HCT116 (cell line): ENCODE measurements around the gene SPRED2. TPM values are rescaled to one million over a fixed set of nuclear protein-coding genes. Genes with fewer than 3 reads are reported as not detected.

ENCODE experiments used
- ATAC-seq: fragments of 200-7000 bp; cut with Tn5 transposase; 2 replicates; pipeline ENCODE4 v1.9.1; 2020; ENCODE audit warnings: mild to moderate bottlenecking, moderate library complexity
- BruUV-seq: library from RNA; stranded (reverse); fragments of 400-500 nt; replicated peaks from 2 replicates; lab custom pipeline; 2021; lab: Mats Ljungman, UMichigan
- CTCF ChIA-PET: fragments of 300-600 bp; sonication (Branson Sonifier 250); formaldehyde crosslinking; loops from one replicate; lab custom pipeline; 2021; ENCODE audit warnings: antibody characterized with exemption; lab: Charles Lee
- POLR2A ChIA-PET: fragments of 300-600, 350-600 bp; sonication (Branson Sonifier 250); formaldehyde crosslinking; loops from one replicate; lab custom pipeline; 2021; ENCODE audit warnings: antibody characterized with exemption; lab: Charles Lee
- RAD21 ChIA-PET, 2 experiments: fragments of 300-600 bp; sonication (Branson Sonifier 250); formaldehyde crosslinking; loops; one replicate each; lab custom pipeline; 2023; ENCODE audit warnings: low total read pairs in 2 of 2; ENCODE audit not compliant: uncharacterized antibody in 2 of 2, unreplicated experiment in 2 of 2, low non-redundant PET in 1 of 2; lab: Charles Lee
- DNase-seq: peaks from one replicate; pipeline ENCODE4 v3.0.0-alpha.2; 2010; ENCODE audit warnings: low read depth, low spot score
- H2AFZ ChIP-seq: fragments of 200-600 bp; shearing (Covaris generic), sonication (generic); 2 replicates; pipeline ENCODE4 v1.6.1; 2017; ENCODE audit warnings: low read depth, mixed run types, mixed read lengths, antibody characterized with exemption, low read length; ENCODE audit not compliant: poor library complexity, severe bottlenecking
- H3K27ac ChIP-seq: 2 replicates; pipeline ENCODE4 v1.5.1; 2012; ENCODE audit warnings: low read depth, low read length
- H3K27me3 ChIP-seq: fragments of 200-600 bp; sonication (generic); 2 replicates; pipeline ENCODE4 v1.6.1; 2016; ENCODE audit warnings: mixed run types, low read length, mixed read lengths; ENCODE audit not compliant: insufficient read depth
- H3K36me3 ChIP-seq, 2 experiments: fragments of 200-500 bp in 1 of 2; fragments of 200-600 bp in 1 of 2; sonication (Bioruptor generic) in 1 of 2; sonication (generic) in 1 of 2; 2 replicates each; pipeline versions ENCODE4 v1.5.1 to v1.6.1; 2014 to 2016; ENCODE audit warnings: low read length in 2 of 2, inconsistent platforms in 1 of 2, mixed read lengths in 1 of 2, mixed run types in 1 of 2; ENCODE audit not compliant: insufficient read depth in 2 of 2, control insufficient read depth in 1 of 2
- H3K4me1 ChIP-seq, 2 experiments: fragments of 200-600 bp in 1 of 2; sonication (generic) in 1 of 2; 2 replicates each; pipeline versions ENCODE4 v1.5.1 to v1.6.1; 2012 to 2017; ENCODE audit warnings: low read length in 2 of 2, inconsistent platforms in 1 of 2, mild to moderate bottlenecking in 1 of 2, mixed read lengths in 1 of 2, mixed run types in 1 of 2, moderate library complexity in 1 of 2; ENCODE audit not compliant: insufficient read depth in 2 of 2, control insufficient read depth in 1 of 2
- H3K4me2 ChIP-seq: fragments of 200-600 bp; sonication (generic); 2 replicates; pipeline ENCODE4 v1.6.1; 2017; ENCODE audit warnings: mixed run types, low read length, mixed read lengths
- H3K4me3 ChIP-seq, 2 experiments: fragments of 200-600 bp in 1 of 2; sonication (generic) in 1 of 2; replicated peaks in 1 of 2; 2 replicates each; pipeline ENCODE4 v1.5.1; 2011 to 2016; ENCODE audit warnings: low read length in 2 of 2, control low read depth in 1 of 2, low read depth in 1 of 2, mild to moderate bottlenecking in 1 of 2, mixed read lengths in 1 of 2, mixed run types in 1 of 2
- H3K79me2 ChIP-seq: fragments of 200-600 bp; sonication (generic); 2 replicates; pipeline ENCODE4 v1.6.1; 2017; ENCODE audit warnings: mild to moderate bottlenecking, mixed run types, low read length, moderate library complexity, mixed read lengths; ENCODE audit not compliant: insufficient read depth
- H3K9ac ChIP-seq: fragments of 200-600 bp; sonication (generic); 2 replicates; pipeline ENCODE4 v1.6.1; 2016; ENCODE audit warnings: low read length, mixed read lengths
- H3K9me2 ChIP-seq: fragments of 200-600 bp; sonication (generic), shearing (Covaris generic); 2 replicates; pipeline ENCODE4 v1.6.1; 2017; ENCODE audit warnings: mixed run types, mild to moderate bottlenecking, moderate library complexity; ENCODE audit not compliant: insufficient read depth
- H3K9me3 ChIP-seq, 2 experiments: fragments of 200-500 bp in 1 of 2; fragments of 200-600 bp in 1 of 2; sonication (Bioruptor generic) in 1 of 2; sonication (generic) in 1 of 2; 2 replicates each; pipeline ENCODE4 v1.6.1; 2014 to 2017; ENCODE audit warnings: low read length in 2 of 2, mixed read lengths in 2 of 2, inconsistent platforms in 1 of 2, low read depth in 1 of 2, mild to moderate bottlenecking in 1 of 2, mixed run types in 1 of 2, moderate library complexity in 1 of 2; ENCODE audit not compliant: control insufficient read depth in 1 of 2, insufficient read depth in 1 of 2
- H4K20me1 ChIP-seq: fragments of 200-600 bp; sonication (generic), shearing (Covaris generic); 2 replicates; pipeline ENCODE4 v1.6.1; 2017; ENCODE audit warnings: mixed run types, mild to moderate bottlenecking, moderate library complexity; ENCODE audit not compliant: insufficient read depth
- CBX3 ChIP-seq: IDR thresholded peaks from 2 replicates; pipeline ENCODE4 v1.6.1; 2012; ENCODE audit warnings: low read depth
- CEBPB ChIP-seq: IDR thresholded peaks from 2 replicates; pipeline ENCODE4 v1.6.1; 2012; ENCODE audit warnings: low read depth
- ELF1 ChIP-seq: IDR thresholded peaks from 2 replicates; pipeline ENCODE4 v1.6.1; 2012; ENCODE audit warnings: low read depth, borderline replicate concordance
- FOSL1 ChIP-seq: IDR thresholded peaks from 2 replicates; pipeline ENCODE4 v1.6.1; 2012; ENCODE audit warnings: low read depth
- JUND ChIP-seq: IDR thresholded peaks from 2 replicates; pipeline ENCODE4 v1.6.1; 2012
- POLR2AphosphoS5 ChIP-seq: IDR thresholded peaks from 2 replicates; pipeline ENCODE4 v1.6.1; 2011; ENCODE audit warnings: mild to moderate bottlenecking, low read depth, low read length, moderate library complexity
- SP1 ChIP-seq: IDR thresholded peaks from 2 replicates; pipeline ENCODE4 v1.6.1; 2012; ENCODE audit warnings: low read depth
- SRF ChIP-seq: IDR thresholded peaks from 2 replicates; pipeline ENCODE4 v1.6.1; 2012; ENCODE audit warnings: low read depth
- TCF7L2 ChIP-seq: IDR thresholded peaks from 2 replicates; pipeline ENCODE4 v1.7.0; 2011; ENCODE audit warnings: borderline replicate concordance, inconsistent platforms; ENCODE audit not compliant: insufficient read depth, insufficient read length; ENCODE audit errors: extremely low read depth
- YY1 ChIP-seq: IDR thresholded peaks from 2 replicates; pipeline ENCODE4 v1.6.1; 2011; ENCODE audit warnings: low read length, low read depth, moderate library complexity, mild to moderate bottlenecking; ENCODE audit not compliant: insufficient replicate concordance; ENCODE audit errors: extremely low read depth
- ZFX ChIP-seq: fragments of 450-650 bp; IDR thresholded peaks from 2 replicates; pipeline ENCODE4 v1.6.1; 2017
- ZNF274 ChIP-seq: fragments of 200-500 bp; sonication (Bioruptor generic); IDR thresholded peaks from 2 replicates; pipeline ENCODE4 v1.6.1; 2014; ENCODE audit warnings: mild to moderate bottlenecking, low read depth, low read length, inconsistent platforms
- intact Hi-C: fragments of 100-400 bp; cut with micrococcal nuclease; formaldehyde crosslinking; loops from 2 replicates; pipeline ENCODE4 v1.10.0; 2022
- total RNA-seq: library from RNA; stranded (reverse); gene quantifications from one replicate; pipeline ENCODE4 v1.2.1, GENCODE V29; 2021; ENCODE audit not compliant: unreplicated experiment
- TF ChIP-seq, protein P1 (sequence below): IDR thresholded peaks from 2 replicates; pipeline ENCODE4 v1.6.1; 2011; ENCODE audit warnings: mild to moderate bottlenecking, low read length, moderate library complexity; ENCODE audit not compliant: insufficient replicate concordance; ENCODE audit errors: extremely low read depth
- TF ChIP-seq, protein P2 (sequence below), 3 experiments: fragments of 200-600 bp in 1 of 3; sonication (generic) in 1 of 3; IDR thresholded peaks in 2 of 3; conservative IDR thresholded peaks in 1 of 3; 2 replicates each; pipeline ENCODE4 v1.5.1; 2012 to 2017; ENCODE audit warnings: low read depth in 2 of 3, low read length in 2 of 3, antibody characterized with exemption in 1 of 3, borderline replicate concordance in 1 of 3, control low read depth in 1 of 3, mild to moderate bottlenecking in 1 of 3, mixed read lengths in 1 of 3, mixed run types in 1 of 3, moderate library complexity in 1 of 3; ENCODE audit not compliant: insufficient read depth in 1 of 3

Gene SPRED2
- total RNA-seq, 1 experiment from 2014 or later: 62.6 TPM

DNA sequence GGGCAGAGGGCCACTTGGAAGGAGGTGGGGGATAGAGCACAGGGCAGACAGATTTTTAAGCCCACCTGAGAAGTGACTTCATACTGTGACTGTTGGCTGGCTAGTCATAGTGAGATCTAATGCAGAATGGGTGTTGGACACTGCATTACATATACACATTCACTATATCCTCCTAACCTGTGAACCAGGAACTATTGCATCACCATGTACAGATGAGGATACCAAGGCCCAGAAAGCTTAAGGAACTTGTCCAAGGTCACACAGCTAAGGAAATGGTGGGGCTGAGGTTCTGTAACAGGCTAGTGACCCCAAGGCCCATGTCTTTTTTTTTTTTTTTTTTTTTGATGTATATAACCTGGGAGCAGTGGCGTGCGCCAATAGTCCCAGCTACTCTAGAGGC lies 49.6 kb upstream of the SPRED2 start:
- H3K36me3 ChIP-seq: no peaks in the 10 kb centered on the region
- intact Hi-C loops: no loop called here
- ChIA-PET POLR2A (no interaction called here), CTCF (no interaction called here), RAD21 (no interaction called here)
- DNase-seq (no peak), ATAC-seq (no peak)
- H2AFZ ChIP-seq: no peak overlapping the region
- no peaks in the 10 kb centered on the region for H3K79me2 ChIP-seq
- H3K9me3 ChIP-seq: no peaks in the 10 kb centered on the region
- no peaks in the 10 kb centered on the region for H4K20me1 ChIP-seq
- no peak for TF ChIP-seq YY1
- TF ChIP-seq CBX3: no peak
- no peak for TF ChIP-seq TCF7L2
- no peak for TF ChIP-seq ELF1
- no peak for TF ChIP-seq JUND
- no peak for TF ChIP-seq ZNF274
- no peak for TF ChIP-seq ZFX
- TF ChIP-seq CEBPB: no peak
- no peak for TF ChIP-seq SP1
- TF ChIP-seq POLR2AphosphoS5: no peak
- TF ChIP-seq, protein P1, sequence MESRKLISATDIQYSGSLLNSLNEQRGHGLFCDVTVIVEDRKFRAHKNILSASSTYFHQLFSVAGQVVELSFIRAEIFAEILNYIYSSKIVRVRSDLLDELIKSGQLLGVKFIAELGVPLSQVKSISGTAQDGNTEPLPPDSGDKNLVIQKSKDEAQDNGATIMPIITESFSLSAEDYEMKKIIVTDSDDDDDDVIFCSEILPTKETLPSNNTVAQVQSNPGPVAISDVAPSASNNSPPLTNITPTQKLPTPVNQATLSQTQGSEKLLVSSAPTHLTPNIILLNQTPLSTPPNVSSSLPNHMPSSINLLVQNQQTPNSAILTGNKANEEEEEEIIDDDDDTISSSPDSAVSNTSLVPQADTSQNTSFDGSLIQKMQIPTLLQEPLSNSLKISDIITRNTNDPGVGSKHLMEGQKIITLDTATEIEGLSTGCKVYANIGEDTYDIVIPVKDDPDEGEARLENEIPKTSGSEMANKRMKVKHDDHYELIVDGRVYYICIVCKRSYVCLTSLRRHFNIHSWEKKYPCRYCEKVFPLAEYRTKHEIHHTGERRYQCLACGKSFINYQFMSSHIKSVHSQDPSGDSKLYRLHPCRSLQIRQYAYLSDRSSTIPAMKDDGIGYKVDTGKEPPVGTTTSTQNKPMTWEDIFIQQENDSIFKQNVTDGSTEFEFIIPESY: no peak
- TF ChIP-seq FOSL1: no peak
- TF ChIP-seq SRF: no peak
- TF ChIP-seq, protein P2, sequence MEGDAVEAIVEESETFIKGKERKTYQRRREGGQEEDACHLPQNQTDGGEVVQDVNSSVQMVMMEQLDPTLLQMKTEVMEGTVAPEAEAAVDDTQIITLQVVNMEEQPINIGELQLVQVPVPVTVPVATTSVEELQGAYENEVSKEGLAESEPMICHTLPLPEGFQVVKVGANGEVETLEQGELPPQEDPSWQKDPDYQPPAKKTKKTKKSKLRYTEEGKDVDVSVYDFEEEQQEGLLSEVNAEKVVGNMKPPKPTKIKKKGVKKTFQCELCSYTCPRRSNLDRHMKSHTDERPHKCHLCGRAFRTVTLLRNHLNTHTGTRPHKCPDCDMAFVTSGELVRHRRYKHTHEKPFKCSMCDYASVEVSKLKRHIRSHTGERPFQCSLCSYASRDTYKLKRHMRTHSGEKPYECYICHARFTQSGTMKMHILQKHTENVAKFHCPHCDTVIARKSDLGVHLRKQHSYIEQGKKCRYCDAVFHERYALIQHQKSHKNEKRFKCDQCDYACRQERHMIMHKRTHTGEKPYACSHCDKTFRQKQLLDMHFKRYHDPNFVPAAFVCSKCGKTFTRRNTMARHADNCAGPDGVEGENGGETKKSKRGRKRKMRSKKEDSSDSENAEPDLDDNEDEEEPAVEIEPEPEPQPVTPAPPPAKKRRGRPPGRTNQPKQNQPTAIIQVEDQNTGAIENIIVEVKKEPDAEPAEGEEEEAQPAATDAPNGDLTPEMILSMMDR (IDR thresholded peaks at IDR 0.05 in 2 of 3, conservative IDR thresholded peaks at IDR 0.05 in 1 of 3; ENCODE audit: borderline replicate concordance in 1 of 3, insufficient read depth in 1 of 3, low read depth in 2 of 3, low read length in 2 of 3): no peak
- no peak overlapping the region for H3K9ac ChIP-seq
- no peak overlapping the region for H3K4me2 ChIP-seq
- H3K27ac ChIP-seq: no peak overlapping the region
- H3K4me1 ChIP-seq: no peaks in the 10 kb centered on the region
- no peaks in the 10 kb centered on the region for H3K9me2 ChIP-seq
- BruUV-seq: no TSS peak
- H3K4me3 ChIP-seq: no peak overlapping the region
- no peaks in the 10 kb centered on the region for H3K27me3 ChIP-seq
